ENCODE measurements around the gene CDA. TPM values are rescaled to one million over a fixed set of nuclear protein-coding genes. Genes with fewer than 3 reads are reported as not detected.

CDA gene
- total RNA-seq, 4 donors from 2014 or later, result 0.84 to 5.7 (median 3.8) TPM

- H3K27ac ChIP-seq, result no peak overlapping the region
- WGBS, 2 donors, result 84 to 87% methylated on average over 14 of the region's 14 CpGs
- H3K4me3 ChIP-seq, result no peak overlapping the region
- DNase-seq (ENCODE audit: low spot score in 2 of 2), result no peak
- no peaks in the 10 kb centered on the region for H3K27me3 ChIP-seq
- peaks cover 0 to 100% (median 7%) of the 10 kb centered on the region in 3 donors for H3K36me3 ChIP-seq
- no peaks in the 10 kb centered on the region for H3K4me1 ChIP-seq
- H3K9me3 ChIP-seq, result no peaks in the 10 kb centered on the region
- TF ChIP-seq CTCF (IDR thresholded peaks at IDR 0.05) (no peak), EP300 (IDR thresholded peaks at IDR 0.05) (no peak), POLR2A (IDR thresholded peaks at IDR 0.05) (no peak)
Measured at GRCh38 chr1:20645414-20645813, 56.5 kb downstream of the CDA start.

GRCh38 chr1:20648438-20648837 lies 59.5 kb downstream of the CDA start:
- no peak overlapping the region for H3K27ac ChIP-seq
- no peaks in the 10 kb centered on the region for H3K4me1 ChIP-seq
- H3K4me3 ChIP-seq, result no peak overlapping the region
- no peaks in the 10 kb centered on the region for H3K9me3 ChIP-seq
- H3K36me3 ChIP-seq, result peaks cover 3 to 99% (median 8%) of the 10 kb centered on the region in 3 donors
- 88 to 89% methylated on average over 13 of the region's 13 CpGs for WGBS, 2 donors
- no peaks in the 10 kb centered on the region for H3K27me3 ChIP-seq
- TF ChIP-seq EP300 (IDR thresholded peaks at IDR 0.05), result no peak
- no peak for TF ChIP-seq POLR2A (IDR thresholded peaks at IDR 0.05)
- TF ChIP-seq CTCF (IDR thresholded peaks at IDR 0.05), result no peak
- DNase-seq (ENCODE audit: low spot score in 2 of 2), result no peak

GRCh38 chr1:20648946-20649345 lies 60.0 kb downstream of the CDA start:
- H3K27ac ChIP-seq, result no peak overlapping the region
- no peak for TF ChIP-seq CTCF (IDR thresholded peaks at IDR 0.05)
- TF ChIP-seq POLR2A (IDR thresholded peaks at IDR 0.05), result no peak
- TF ChIP-seq EP300 (IDR thresholded peaks at IDR 0.05), result no peak
- DNase-seq (ENCODE audit: low spot score in 2 of 2), result no peak
- H3K36me3 ChIP-seq, result peaks cover 3 to 99% (median 8%) of the 10 kb centered on the region in 3 donors
- H3K9me3 ChIP-seq, result no peaks in the 10 kb centered on the region
- H3K4me3 ChIP-seq, result no peak overlapping the region
- 90% methylated on average over 15 of the region's 15 CpGs for WGBS, 2 donors
- H3K27me3 ChIP-seq, result no peaks in the 10 kb centered on the region
- H3K4me1 ChIP-seq, result no peaks in the 10 kb centered on the region

GRCh38 chr1:20652300-20652699 lies 63.4 kb downstream of the CDA start:
- no peak overlapping the region for H3K4me3 ChIP-seq
- no peak overlapping the region for H3K27ac ChIP-seq
- H3K27me3 ChIP-seq, result no peaks in the 10 kb centered on the region
- H3K36me3 ChIP-seq, result peaks cover 7 to 99% (median 28%) of the 10 kb centered on the region in 3 donors
- TF ChIP-seq CTCF (IDR thresholded peaks at IDR 0.05), result no peak
- no peak for TF ChIP-seq POLR2A (IDR thresholded peaks at IDR 0.05)
- TF ChIP-seq EP300 (IDR thresholded peaks at IDR 0.05), result no peak
- no peaks in the 10 kb centered on the region for H3K9me3 ChIP-seq
- H3K4me1 ChIP-seq, result no peaks in the 10 kb centered on the region
- 93% methylated on average over 15 of the region's 15 CpGs for WGBS, 2 donors
- no peak for DNase-seq (ENCODE audit: low spot score in 2 of 2)

GRCh38 chr1:20654104-20654690 lies 65.3 kb downstream of the CDA start:
- H3K27me3 ChIP-seq, result no peaks in the 10 kb centered on the region
- H3K27ac ChIP-seq, result no peak overlapping the region
- 79 to 81% methylated on average over 20 of the region's 20 CpGs for WGBS, 2 donors
- H3K9me3 ChIP-seq, result no peaks in the 10 kb centered on the region
- H3K36me3 ChIP-seq, result peaks cover 7 to 92% (median 28%) of the 10 kb centered on the region in 3 donors
- DNase-seq (ENCODE audit: low spot score in 2 of 2), result no peak
- H3K4me3 ChIP-seq, result no peak overlapping the region
- no peak for TF ChIP-seq EP300 (IDR thresholded peaks at IDR 0.05)
- no peak for TF ChIP-seq CTCF (IDR thresholded peaks at IDR 0.05)
- no peak for TF ChIP-seq POLR2A (IDR thresholded peaks at IDR 0.05)
- H3K4me1 ChIP-seq, result peaks cover 0 to 7% (median 1%) of the 10 kb centered on the region in 4 donors
